Duodenal mucosa (tissue), 2 donors: ENCODE data around the gene MRFAP1.

Experiments
- H3K27ac ChIP-seq: one replicate; pipeline ENCODE4 v1.7.0; 2013; ENCODE audit warnings: low read depth, low read length
- H3K27me3 ChIP-seq, 2 donors: one replicate each; pipeline ENCODE4 v1.7.0; 2013; ENCODE audit warnings: low read length in 2 of 2, control low read depth in 1 of 2; ENCODE audit not compliant: insufficient read depth in 2 of 2, control insufficient read depth in 1 of 2
- H3K36me3 ChIP-seq, 2 donors: one replicate each; pipeline ENCODE4 v1.7.0; 2013; ENCODE audit warnings: low read length in 2 of 2, control low read depth in 1 of 2; ENCODE audit not compliant: insufficient read depth in 2 of 2, control insufficient read depth in 1 of 2
- H3K4me1 ChIP-seq, 2 donors: one replicate each; pipeline ENCODE4 v1.7.0; 2013; ENCODE audit warnings: low read length in 2 of 2, control low read depth in 1 of 2; ENCODE audit not compliant: insufficient read depth in 2 of 2, control insufficient read depth in 1 of 2
- H3K4me3 ChIP-seq, 2 donors: one replicate each; pipeline ENCODE4 v1.7.0; 2013; ENCODE audit warnings: low read length in 2 of 2, low read depth in 1 of 2
- H3K9ac ChIP-seq, 2 donors: one replicate each; pipeline ENCODE4 v1.7.0; 2013; ENCODE audit warnings: low read length in 2 of 2, low read depth in 1 of 2
- H3K9me3 ChIP-seq, 2 donors: one replicate each; pipeline ENCODE4 v1.7.0; 2013; ENCODE audit warnings: low read length in 2 of 2, control low read depth in 1 of 2; ENCODE audit not compliant: control insufficient read depth in 1 of 2

Gene MRFAP1

GRCh38 chr4:6598641-6599040 lies 41.8 kb upstream of the MRFAP1 start:
- H3K36me3 ChIP-seq: peaks cover 26 to 52% of the 10 kb centered on the region in 2 donors
- H3K4me3 ChIP-seq: no peak overlapping the region
- H3K9ac ChIP-seq: no peak overlapping the region
- no peaks in the 10 kb centered on the region for H3K4me1 ChIP-seq
- no peaks in the 10 kb centered on the region for H3K27me3 ChIP-seq
- no peak overlapping the region for H3K27ac ChIP-seq
- H3K9me3 ChIP-seq: no peaks in the 10 kb centered on the region

GRCh38 chr4:6601661-6602250 lies 38.7 kb upstream of the MRFAP1 start:
- H3K4me1 ChIP-seq: no peaks in the 10 kb centered on the region
- H3K36me3 ChIP-seq: peaks cover 28 to 60% of the 10 kb centered on the region in 2 donors
- H3K27me3 ChIP-seq: no peaks in the 10 kb centered on the region
- no peak overlapping the region for H3K9ac ChIP-seq
- peaks cover 4 to 7% of the 10 kb centered on the region in 2 donors for H3K9me3 ChIP-seq
- no peak overlapping the region for H3K27ac ChIP-seq
- H3K4me3 ChIP-seq: no peak overlapping the region

GRCh38 chr4:6602289-6602688 lies 38.2 kb upstream of the MRFAP1 start:
- Histone ChIP-seq H3K9me3 (peaks cover 4 to 7% of the 10 kb centered on the region in 2 donors), H3K27me3 (no peaks in the 10 kb centered on the region), H3K36me3 (peaks cover 28 to 64% of the 10 kb centered on the region in 2 donors), H3K4me3 (no peak overlapping the region), H3K27ac (no peak overlapping the region), H3K9ac (no peak overlapping the region), H3K4me1 (no peaks in the 10 kb centered on the region)

- Histone ChIP-seq H3K27me3 (no peaks in the 10 kb centered on the region), H3K9ac (no peak overlapping the region), H3K9me3 (peaks cover 4 to 7% of the 10 kb centered on the region in 2 donors), H3K4me3 (no peak overlapping the region), H3K4me1 (no peaks in the 10 kb centered on the region), H3K36me3 (peaks cover 25 to 61% of the 10 kb centered on the region in 2 donors), H3K27ac (no peak overlapping the region)
These were observed 37.4 kb upstream of the MRFAP1 start for GRCh38 chr4:6603128-6603527.

- H3K9me3 ChIP-seq: peaks cover 4 to 7% of the 10 kb centered on the region in 2 donors
- H3K9ac ChIP-seq: no peak overlapping the region
- no peak overlapping the region for H3K4me3 ChIP-seq
- peaks cover 18 to 70% of the 10 kb centered on the region in 2 donors for H3K36me3 ChIP-seq
- H3K4me1 ChIP-seq: no peaks in the 10 kb centered on the region
- no peaks in the 10 kb centered on the region for H3K27me3 ChIP-seq
- no peak overlapping the region for H3K27ac ChIP-seq
These were observed 35.4 kb upstream of the MRFAP1 start for GRCh38 chr4:6605114-6605513.

GRCh38 chr4:6605605-6606004 lies 34.9 kb upstream of the MRFAP1 start:
- H3K27me3 ChIP-seq: no peaks in the 10 kb centered on the region
- H3K9me3 ChIP-seq: peaks cover 4 to 7% of the 10 kb centered on the region in 2 donors
- no peak overlapping the region for H3K4me3 ChIP-seq
- H3K36me3 ChIP-seq: peaks cover 18 to 67% of the 10 kb centered on the region in 2 donors
- H3K9ac ChIP-seq: no peak overlapping the region
- no peak overlapping the region for H3K27ac ChIP-seq
- H3K4me1 ChIP-seq: no peaks in the 10 kb centered on the region

GRCh38 chr4:6606465-6607235 lies 33.8 kb upstream of the MRFAP1 start:
- Histone ChIP-seq H3K4me3 (no peak overlapping the region), H3K36me3 (peaks cover 19 to 69% of the 10 kb centered on the region in 2 donors), H3K4me1 (no peaks in the 10 kb centered on the region), H3K9ac (no peak overlapping the region), H3K27me3 (no peaks in the 10 kb centered on the region), H3K27ac (no peak overlapping the region), H3K9me3 (peaks cover 4 to 7% of the 10 kb centered on the region in 2 donors)

GRCh38 chr4:6607368-6608055 lies 33.0 kb upstream of the MRFAP1 start:
- Histone ChIP-seq H3K27ac (no peak overlapping the region), H3K4me1 (no peaks in the 10 kb centered on the region), H3K4me3 (no peak overlapping the region), H3K27me3 (no peaks in the 10 kb centered on the region), H3K9me3 (peaks cover 4 to 7% of the 10 kb centered on the region in 2 donors), H3K36me3 (peaks cover 22 to 67% of the 10 kb centered on the region in 2 donors), H3K9ac (no peak overlapping the region)

GRCh38 chr4:6608758-6609414 lies 31.6 kb upstream of the MRFAP1 start:
- Histone ChIP-seq H3K9me3 (peaks cover 4 to 7% of the 10 kb centered on the region in 2 donors), H3K4me3 (no peak overlapping the region), H3K9ac (no peak overlapping the region), H3K27me3 (no peaks in the 10 kb centered on the region), H3K27ac (no peak overlapping the region), H3K36me3 (peaks cover 27 to 72% of the 10 kb centered on the region in 2 donors), H3K4me1 (no peaks in the 10 kb centered on the region)
